GM12891 (cell line): ENCODE measurements around the gene CALM3.

Experiments
- PAX5 ChIP-seq: IDR thresholded peaks from 2 replicates; pipeline ENCODE4 v1.6.1; 2011; ENCODE audit warnings: low read length, moderate library complexity, mild to moderate bottlenecking; ENCODE audit not compliant: insufficient read depth, severe bottlenecking
- POLR2A ChIP-seq: IDR thresholded peaks from 2 replicates; pipeline ENCODE4 v1.6.1; 2011; ENCODE audit warnings: low read depth, low read length, control low read depth
- POLR2AphosphoS5 ChIP-seq: IDR thresholded peaks from 2 replicates; pipeline ENCODE4 v1.6.1; 2011; ENCODE audit warnings: low read depth, low read length, control low read depth
- POU2F2 ChIP-seq: IDR thresholded peaks from 2 replicates; pipeline ENCODE4 v1.6.1; 2011; ENCODE audit warnings: low read depth, mild to moderate bottlenecking, control low read depth, low read length, moderate library complexity
- SPI1 ChIP-seq: IDR thresholded peaks from 2 replicates; pipeline ENCODE4 v1.6.1; 2011; ENCODE audit warnings: low read depth, low read length, control low read depth
- TAF1 ChIP-seq: IDR thresholded peaks from 2 replicates; pipeline ENCODE4 v1.6.1; 2011; ENCODE audit warnings: low read depth, low read length, control low read depth

GRCh38 chr19:46635920-46636761, 35.0 kb downstream of the CALM3 start, which contains the start of gene GNG8:
- TF ChIP-seq POLR2A (no peak), POLR2AphosphoS5 (no peak), PAX5 (no peak), SPI1 (no peak), TAF1 (no peak), POU2F2 (no peak)
